Stimulated activated memory B cell treated with anti-CD40 and anti-IgM and Interleukin-4, amounts not matched to agents 10 μg/mL and 1 μg/mL and 100 μg/mL, for 72 hours (primary cell): Measurements from ENCODE around the gene QRICH1.

Source experiments
- ATAC-seq: fragments of 150-1000 bp; cut with Tn5 transposase; 2 replicates; pipeline ENCODE4 v1.10.0; 2021
- H3K27ac Mint-ChIP-seq: one replicate; pipeline ENCODE4 v1.8.0; 2022; ENCODE audit warnings: mild to moderate bottlenecking, mixed read lengths
- H3K27me3 Mint-ChIP-seq: one replicate; pipeline ENCODE4 v1.8.0; 2022; ENCODE audit warnings: mixed read lengths
- H3K36me3 Mint-ChIP-seq: one replicate; pipeline ENCODE4 v1.8.0; 2022; ENCODE audit warnings: mixed read lengths
- H3K4me1 Mint-ChIP-seq: one replicate; pipeline ENCODE4 v1.8.0; 2022; ENCODE audit warnings: mixed read lengths
- H3K4me3 Mint-ChIP-seq: one replicate; pipeline ENCODE4 v1.8.0; 2022; ENCODE audit warnings: mild to moderate bottlenecking, moderate library complexity, mixed read lengths
- H3K9me3 Mint-ChIP-seq: one replicate; pipeline ENCODE4 v1.8.0; 2022; ENCODE audit warnings: mixed read lengths

Gene QRICH1

DNA sequence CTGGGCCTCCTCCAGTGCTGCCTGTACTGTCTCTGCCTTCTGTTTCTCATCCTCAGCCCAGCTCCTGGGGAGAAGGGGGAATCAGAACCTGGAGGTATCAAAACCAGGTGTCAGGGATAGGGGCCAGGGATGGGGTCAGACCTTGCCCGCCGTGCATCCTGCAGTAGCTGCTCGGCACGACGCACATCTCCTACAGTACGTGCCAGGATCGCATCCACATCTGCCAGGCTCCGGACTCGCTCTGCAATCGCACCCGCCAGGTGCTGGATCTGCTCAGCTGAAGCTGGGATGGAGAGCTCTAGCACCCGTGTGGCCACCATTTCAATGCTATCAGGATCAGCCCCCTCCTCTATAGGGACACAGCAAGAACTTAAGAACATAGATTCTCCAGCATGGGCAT, 28.2 kb upstream of the QRICH1 start:
- peak overlapping the region; percentile 86 for H3K27ac Mint-ChIP-seq

DNA sequence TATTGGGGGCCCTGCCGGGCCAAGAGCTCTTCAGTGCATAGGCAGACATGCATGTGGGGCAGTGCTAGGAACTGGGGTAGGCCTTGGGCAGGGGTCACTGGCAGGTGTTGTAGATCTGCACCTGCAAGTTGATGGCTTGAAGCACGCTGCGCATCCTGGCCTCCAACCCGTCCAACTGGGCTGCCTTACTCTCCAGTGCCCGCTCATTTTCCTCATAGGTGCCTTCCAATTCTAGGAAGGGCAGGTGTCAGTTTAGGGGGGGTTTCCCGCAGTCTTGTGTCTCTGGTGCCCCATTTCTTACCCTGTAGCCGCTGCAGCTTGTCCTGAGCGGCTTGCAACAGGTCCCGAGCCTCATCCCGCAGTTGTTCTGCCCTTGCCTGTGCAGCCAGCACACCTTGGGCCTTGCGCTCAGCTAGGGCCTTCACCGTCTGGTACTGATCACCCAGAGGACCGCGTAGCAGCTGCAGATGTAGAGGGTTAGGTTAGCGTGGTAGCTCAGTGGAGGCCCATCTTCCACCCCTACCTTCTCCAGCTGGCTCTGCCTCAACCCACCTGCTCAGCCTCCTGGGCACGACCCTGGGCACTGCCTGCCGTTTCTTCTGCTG, 27.4 kb upstream of the QRICH1 start:
- Mint-ChIP-seq H3K4me3 (peak overlapping the region; percentile 81), H3K4me1 (peaks cover 16% of the 10 kb centered on the region), H3K27me3 (no peaks in the 10 kb centered on the region), H3K27ac (peak overlapping the region; percentile 86), H3K9me3 (no peaks in the 10 kb centered on the region), H3K36me3 (peaks cover 22% of the 10 kb centered on the region)
- no peak for ATAC-seq

More for the DNA sequence above, 28.2 kb upstream of the QRICH1 start:
- H3K27me3 Mint-ChIP-seq = no peaks in the 10 kb centered on the region
- H3K36me3 Mint-ChIP-seq = peaks cover 15% of the 10 kb centered on the region
- peak overlapping the region; percentile 81 for H3K4me3 Mint-ChIP-seq
- H3K9me3 Mint-ChIP-seq = no peaks in the 10 kb centered on the region
- H3K4me1 Mint-ChIP-seq = peaks cover 16% of the 10 kb centered on the region
- no peak for ATAC-seq

- peaks cover 28% of the 10 kb centered on the region for H3K36me3 Mint-ChIP-seq
- H3K27ac Mint-ChIP-seq = peak within 1 kb of the TSS; percentile 86
- peaks cover 22% of the 10 kb centered on the region for H3K4me1 Mint-ChIP-seq
- no peaks in the 10 kb centered on the region for H3K27me3 Mint-ChIP-seq
- H3K4me3 Mint-ChIP-seq = peak within 1 kb of the TSS; percentile 81
- H3K9me3 Mint-ChIP-seq = no peaks in the 10 kb centered on the region
- peak; percentile 96 for ATAC-seq
Observed at GRCh38 chr3:49120438-49121131, 26.7 kb upstream of the QRICH1 start, which contains the start of gene USP19. USP19 (minus strand) TSS chr3:49120823; CDS start chr3:49119145, 1,678 bp downstream.

DNA sequence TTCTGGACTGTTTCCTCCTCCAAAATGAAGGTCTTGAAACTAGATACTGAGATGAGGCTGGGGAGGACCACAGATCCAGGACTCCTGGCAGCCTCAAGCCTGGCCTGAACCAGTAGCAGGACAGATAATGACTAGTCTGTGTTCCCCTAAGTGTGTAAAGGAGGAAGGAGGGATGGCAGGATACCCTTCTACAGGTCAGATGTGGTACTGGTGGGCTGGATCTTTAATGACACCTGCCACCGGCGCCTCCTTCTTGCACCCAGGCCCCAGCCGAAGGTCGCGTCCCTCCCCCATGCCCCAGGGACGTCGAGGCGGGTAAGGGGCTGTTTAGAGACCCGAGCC, 26.2 kb upstream of the QRICH1 start:
- peak overlapping the region; percentile 86 for H3K27ac Mint-ChIP-seq
- peaks cover 34% of the 10 kb centered on the region for H3K36me3 Mint-ChIP-seq
- peak overlapping the region; percentile 81 for H3K4me3 Mint-ChIP-seq
- no peaks in the 10 kb centered on the region for H3K27me3 Mint-ChIP-seq
- peaks cover 25% of the 10 kb centered on the region for H3K4me1 Mint-ChIP-seq
- H3K9me3 Mint-ChIP-seq = no peaks in the 10 kb centered on the region
- ATAC-seq = peak; percentile 3

GRCh38 chr3:49119439-49119838, 25.6 kb upstream of the QRICH1 start:
- Mint-ChIP-seq H3K4me3 (peak overlapping the region; percentile 81), H3K4me1 (peaks cover 25% of the 10 kb centered on the region), H3K27ac (peak overlapping the region; percentile 86), H3K36me3 (peaks cover 40% of the 10 kb centered on the region), H3K27me3 (no peaks in the 10 kb centered on the region), H3K9me3 (no peaks in the 10 kb centered on the region)
- no peak for ATAC-seq

DNA sequence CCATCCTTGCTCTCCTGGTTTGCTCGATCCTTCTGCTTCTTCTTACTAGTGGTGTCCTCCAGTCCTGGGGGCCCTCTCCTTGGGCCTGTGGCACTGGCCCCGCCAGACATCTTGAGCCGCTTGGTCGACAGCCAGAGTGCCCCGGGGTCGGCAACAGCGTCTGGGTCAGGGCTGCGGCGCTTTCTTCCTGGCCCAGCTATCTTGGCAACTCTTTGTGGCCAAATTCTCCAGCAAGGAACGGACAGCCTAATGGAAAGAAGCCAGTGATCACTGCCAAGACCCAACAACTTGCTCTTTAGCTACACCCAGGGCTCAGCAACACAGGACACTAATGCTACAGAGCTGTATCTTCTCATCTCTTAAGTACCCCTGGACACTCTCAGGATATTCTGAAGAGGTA, 25.2 kb upstream of the QRICH1 start:
- peak overlapping the region; percentile 23 for H3K4me3 Mint-ChIP-seq
- peaks cover 25% of the 10 kb centered on the region for H3K4me1 Mint-ChIP-seq
- H3K36me3 Mint-ChIP-seq = peaks cover 43% of the 10 kb centered on the region
- H3K27me3 Mint-ChIP-seq = no peaks in the 10 kb centered on the region
- ATAC-seq = no peak
- no peak overlapping the region for H3K27ac Mint-ChIP-seq
- no peaks in the 10 kb centered on the region for H3K9me3 Mint-ChIP-seq

DNA sequence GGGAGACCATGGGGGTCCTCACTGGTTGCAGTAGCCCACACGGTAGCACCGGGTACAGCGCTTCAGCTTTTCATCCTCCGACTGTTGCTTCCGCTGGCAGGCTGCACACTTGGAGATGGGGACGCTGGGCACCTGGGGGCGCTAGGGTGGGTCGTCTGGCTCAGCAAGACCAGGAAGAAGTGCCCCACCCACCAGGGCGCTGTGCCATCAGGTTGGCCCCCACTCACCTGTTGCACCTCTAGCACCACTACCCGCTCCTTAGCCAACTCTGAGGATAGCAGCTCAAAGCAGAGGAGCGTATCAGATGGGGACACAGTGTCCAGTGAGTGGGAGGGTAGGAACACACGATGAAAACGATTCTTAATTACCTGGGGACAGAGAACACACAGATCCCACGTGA, 18.4 kb upstream of the QRICH1 start:
- peaks cover 9% of the 10 kb centered on the region for H3K4me1 Mint-ChIP-seq
- ATAC-seq = no peak
- H3K36me3 Mint-ChIP-seq = peaks cover 84% of the 10 kb centered on the region
- no peak overlapping the region for H3K4me3 Mint-ChIP-seq
- no peaks in the 10 kb centered on the region for H3K9me3 Mint-ChIP-seq
- no peak overlapping the region for H3K27ac Mint-ChIP-seq
- H3K27me3 Mint-ChIP-seq = no peaks in the 10 kb centered on the region

DNA sequence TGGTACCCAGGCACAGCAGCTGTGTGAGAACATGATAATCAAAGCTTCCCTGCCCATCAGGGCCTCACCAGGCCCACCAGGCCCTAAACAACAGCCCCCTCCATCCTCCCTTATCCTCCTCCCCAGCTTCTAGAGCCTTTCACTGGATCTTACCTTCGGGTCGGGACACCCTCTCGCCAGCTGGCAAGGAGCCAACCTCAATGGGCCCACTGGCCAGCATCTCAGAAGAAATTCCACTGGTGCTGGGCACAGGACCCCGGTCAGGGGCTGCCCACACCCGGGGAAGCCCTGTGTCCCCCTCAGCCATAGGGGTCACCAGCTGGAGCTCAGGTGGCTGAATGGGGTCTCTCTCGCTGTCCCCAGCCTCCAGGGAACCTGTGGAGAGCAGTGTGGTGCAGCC, 17.5 kb upstream of the QRICH1 start:
- H3K9me3 Mint-ChIP-seq = no peaks in the 10 kb centered on the region
- H3K27me3 Mint-ChIP-seq = no peaks in the 10 kb centered on the region
- ATAC-seq = no peak
- no peak overlapping the region for H3K4me3 Mint-ChIP-seq
- H3K36me3 Mint-ChIP-seq = peaks cover 78% of the 10 kb centered on the region
- H3K4me1 Mint-ChIP-seq = peaks cover 9% of the 10 kb centered on the region
- no peak overlapping the region for H3K27ac Mint-ChIP-seq

- Mint-ChIP-seq H3K36me3 (peaks cover 72% of the 10 kb centered on the region), H3K4me1 (peaks cover 11% of the 10 kb centered on the region), H3K9me3 (no peaks in the 10 kb centered on the region), H3K27me3 (no peaks in the 10 kb centered on the region), H3K27ac (no peak overlapping the region), H3K4me3 (no peak overlapping the region)
- no peak for ATAC-seq
Observed at GRCh38 chr3:49110780-49111179, 16.9 kb upstream of the QRICH1 start.

- no peak for ATAC-seq
- Mint-ChIP-seq H3K4me1 (peaks cover 28% of the 10 kb centered on the region), H3K36me3 (peaks cover 53% of the 10 kb centered on the region), H3K4me3 (no peak overlapping the region), H3K27ac (no peak overlapping the region), H3K27me3 (no peaks in the 10 kb centered on the region), H3K9me3 (no peaks in the 10 kb centered on the region)
Observed at GRCh38 chr3:49108346-49108745, 14.5 kb upstream of the QRICH1 start.

DNA sequence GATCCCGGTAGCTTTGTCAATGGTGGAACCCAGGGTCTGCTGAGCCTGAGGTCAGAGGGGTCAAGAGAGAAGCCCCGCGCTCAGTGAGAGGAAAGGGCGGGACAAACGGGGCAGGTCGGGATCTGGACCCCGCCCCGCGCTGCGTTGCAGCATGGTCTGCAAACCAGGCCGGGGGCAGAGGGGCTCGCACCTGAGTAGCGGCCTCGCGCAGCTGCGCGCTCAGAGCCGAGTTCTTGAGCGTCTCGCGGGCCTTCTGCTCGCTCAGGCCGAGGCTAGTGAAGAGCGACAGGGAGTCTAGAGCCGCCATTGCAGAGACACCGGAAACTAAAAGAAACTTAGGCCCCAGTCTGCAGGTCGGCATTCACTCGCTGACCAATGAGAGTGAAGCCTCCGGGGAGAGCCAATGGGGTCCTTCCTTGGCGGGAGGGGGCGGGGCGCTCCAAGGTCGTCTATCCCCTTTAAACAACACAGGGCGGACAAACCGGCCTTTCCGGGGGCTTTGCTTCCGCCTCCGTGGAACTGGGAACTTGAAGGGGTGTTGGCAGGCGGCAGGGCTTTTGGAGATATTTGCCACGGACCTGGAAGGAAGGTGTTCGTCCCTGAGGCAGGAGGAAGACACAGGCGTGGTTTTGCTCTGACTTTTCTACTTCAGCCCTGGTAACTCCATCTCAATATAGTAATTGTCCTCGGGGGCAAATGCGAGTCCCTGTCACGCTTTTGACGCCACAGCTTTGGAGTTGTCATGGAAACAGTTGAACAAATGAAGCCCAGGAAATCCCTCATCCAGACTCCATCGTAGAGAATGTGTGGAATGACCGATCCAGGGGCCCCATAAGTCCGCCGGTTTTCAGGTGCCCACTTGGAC, 10.8 kb upstream of the QRICH1 start, which contains the start of gene QARS1:
QARS1 (minus strand) TSS at position 331 of the 865 bp plus-strand sequence; CDS start at position 307, 24 bp downstream.
- H3K36me3 Mint-ChIP-seq = peaks cover 58% of the 10 kb centered on the region
- peaks cover 37% of the 10 kb centered on the region for H3K4me1 Mint-ChIP-seq

GRCh38 chr3:49104052-49104426, 10.2 kb upstream of the QRICH1 start:
- no peaks in the 10 kb centered on the region for H3K9me3 Mint-ChIP-seq
- H3K27me3 Mint-ChIP-seq = no peaks in the 10 kb centered on the region
- H3K36me3 Mint-ChIP-seq = peaks cover 58% of the 10 kb centered on the region
- H3K27ac Mint-ChIP-seq = peak overlapping the region; percentile 96
- no peak for ATAC-seq
- H3K4me1 Mint-ChIP-seq = peaks cover 37% of the 10 kb centered on the region
- peak overlapping the region; percentile 93 for H3K4me3 Mint-ChIP-seq

More for the DNA sequence above, 10.8 kb upstream of the QRICH1 start, which contains the start of gene QARS1:
- no peaks in the 10 kb centered on the region for H3K27me3 Mint-ChIP-seq
- no peaks in the 10 kb centered on the region for H3K9me3 Mint-ChIP-seq
- H3K4me3 Mint-ChIP-seq = peak within 1 kb of the TSS; percentile 93
- peak within 1 kb of the TSS; percentile 96 for H3K27ac Mint-ChIP-seq
- ATAC-seq = peak; percentile 98

DNA sequence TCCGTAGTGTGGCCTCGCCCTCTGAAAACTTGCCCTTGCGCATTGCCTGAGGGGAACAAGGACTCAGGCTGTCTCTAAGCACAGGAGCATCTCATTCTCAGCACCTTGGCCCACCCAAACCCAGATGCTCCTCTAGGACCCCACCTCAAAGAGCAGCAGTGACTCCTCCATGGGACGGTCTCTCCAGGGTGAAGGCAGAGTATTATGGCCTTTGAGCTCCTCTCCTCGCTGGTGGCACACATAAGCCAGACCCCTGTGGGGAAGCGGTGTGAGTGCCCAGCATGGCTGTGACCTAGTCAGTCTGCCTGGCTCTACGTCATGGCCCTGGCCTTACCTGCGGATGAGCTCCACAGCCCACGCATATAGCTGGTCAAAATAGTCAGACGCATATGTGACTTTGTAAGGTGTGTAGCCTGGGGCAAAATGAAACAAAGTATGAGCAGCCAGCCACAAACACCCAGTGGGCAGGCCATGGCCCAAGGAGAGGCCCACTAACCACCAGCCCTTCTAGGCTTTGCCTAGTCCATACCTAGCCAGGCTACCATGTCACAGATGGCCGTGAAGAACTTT, 6.3 kb upstream of the QRICH1 start:
- no peak overlapping the region for H3K27ac Mint-ChIP-seq
- H3K9me3 Mint-ChIP-seq = no peaks in the 10 kb centered on the region
- no peak for ATAC-seq
- peaks cover 25% of the 10 kb centered on the region for H3K4me1 Mint-ChIP-seq
- no peak overlapping the region for H3K4me3 Mint-ChIP-seq
- no peaks in the 10 kb centered on the region for H3K27me3 Mint-ChIP-seq
- H3K36me3 Mint-ChIP-seq = peaks cover 54% of the 10 kb centered on the region

GRCh38 chr3:49098910-49099630, 5.2 kb upstream of the QRICH1 start:
- Mint-ChIP-seq H3K27ac (no peak overlapping the region), H3K27me3 (no peaks in the 10 kb centered on the region), H3K4me3 (no peak overlapping the region), H3K9me3 (no peaks in the 10 kb centered on the region), H3K36me3 (peaks cover 54% of the 10 kb centered on the region), H3K4me1 (peaks cover 23% of the 10 kb centered on the region)
- ATAC-seq = no peak
